ENCODE data around the gene SLC6A9. TPM values are rescaled to one million over a fixed set of nuclear protein-coding genes. Genes with fewer than 3 reads are reported as not detected.
A peak's percentile ranks its signal among the peaks of the same experiment; 100 is the strongest.

SLC6A9 gene
- total and polyA plus RNA-seq, 2 of the 8 experiments (the other 6 are each of a cell fraction or from before 2014, with no cell fraction given), result 20.2 to 24.2 TPM

DNA sequence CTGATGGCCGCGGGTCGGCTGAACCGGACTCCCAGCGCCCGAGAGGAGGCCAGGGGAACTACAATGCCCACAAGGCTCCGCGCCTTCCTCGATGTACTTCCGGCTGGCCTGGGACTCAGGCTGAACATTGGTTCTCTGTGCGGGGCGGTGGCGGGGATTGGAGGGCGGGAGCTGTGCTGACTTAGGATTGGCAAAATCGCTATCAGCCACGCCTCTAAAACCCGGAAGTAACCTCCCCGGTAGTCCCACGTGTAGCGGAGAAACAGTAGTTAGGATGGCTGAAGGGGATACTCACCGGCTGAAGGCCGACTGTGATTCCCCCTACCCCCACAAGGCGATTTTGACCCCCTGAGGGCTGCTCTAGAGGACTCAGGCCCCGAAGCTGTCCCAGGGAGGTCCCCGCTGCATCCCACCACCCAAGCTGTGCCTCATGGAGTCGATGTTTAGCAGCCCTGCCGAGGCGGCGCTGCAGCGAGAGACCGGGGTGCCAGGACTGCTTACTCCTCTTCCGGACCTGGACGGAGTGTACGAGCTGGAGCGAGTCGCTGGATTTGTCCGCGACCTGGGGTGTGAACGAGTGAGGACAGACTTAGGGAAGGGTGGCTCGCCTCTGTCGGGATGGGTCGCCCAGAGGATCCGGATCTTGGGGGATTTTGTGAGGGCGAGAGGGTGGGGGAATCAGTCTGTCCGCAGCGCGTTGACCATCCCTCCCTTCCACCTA lies 61.4 kb downstream of the SLC6A9 start, which contains the start of gene DPH2 (continued):
- peak; percentile 38 for TF ChIP-seq KDM4A (IDR thresholded peaks at IDR 0.05; ENCODE audit: low read depth, low read length, severe bottlenecking)
- TF ChIP-seq TAF1 (IDR thresholded peaks at IDR 0.05; ENCODE audit: low read depth, low read length), result peak; percentile 47; the same call in 1 of the 2 replicates
- TF ChIP-seq RXRA (IDR thresholded peaks at IDR 0.05; ENCODE audit: insufficient read depth, low read depth, low read length), result no peak
- TF ChIP-seq, protein P1, sequence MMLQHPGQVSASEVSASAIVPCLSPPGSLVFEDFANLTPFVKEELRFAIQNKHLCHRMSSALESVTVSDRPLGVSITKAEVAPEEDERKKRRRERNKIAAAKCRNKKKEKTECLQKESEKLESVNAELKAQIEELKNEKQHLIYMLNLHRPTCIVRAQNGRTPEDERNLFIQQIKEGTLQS (IDR thresholded peaks at IDR 0.05; ENCODE audit: insufficient read depth, low read depth, low read length), result no peak
- peak in 1 of 2 experiments; percentile 97; a peak in 1 of 4 replicates for TF ChIP-seq HDAC2 (IDR thresholded peaks at IDR 0.05; ENCODE audit: borderline replicate concordance in 1 of 2, low read depth in 2 of 2, low read length in 2 of 2)
- peak; percentile 90 for TF ChIP-seq SP1 (IDR thresholded peaks at IDR 0.05; ENCODE audit: low read depth, low read length)
- TF ChIP-seq PHF8 (conservative IDR thresholded peaks at IDR 0.05; ENCODE audit: low read depth, low read length), result peak; percentile 63
- TF ChIP-seq SAP30 (IDR thresholded peaks at IDR 0.05; ENCODE audit: insufficient read depth, insufficient replicate concordance, low read length), result peak; percentile 98
- no peak for TF ChIP-seq NRF1 (IDR thresholded peaks at IDR 0.05; ENCODE audit: low read depth, low read length)
- TF ChIP-seq SIN3A (conservative IDR thresholded peaks at IDR 0.05 in 1 of 2, IDR thresholded peaks at IDR 0.05 in 1 of 2; ENCODE audit: low read depth in 1 of 2, low read length in 2 of 2), result peak; percentile 97; a peak in 3 of 4 replicates
- peak; percentile 48; the same call in 1 of the 2 replicates for TF ChIP-seq KDM5A (IDR thresholded peaks at IDR 0.05; ENCODE audit: low read length)

All from H1 (cell line).